Liver (tissue), 9 donors: ENCODE data around the gene CYP4V2. TPM values are rescaled to one million over a fixed set of nuclear protein-coding genes. Genes with fewer than 3 reads are reported as not detected.
A peak's percentile ranks its signal among the peaks of the same experiment; 100 is the strongest.

Experiments
- DNase-seq: peaks from one replicate; pipeline ENCODE4 v3.0.0-alpha.2; 2017; ENCODE audit warnings: low spot score
- H3K27ac ChIP-seq, 2 donors: one replicate each; pipeline ENCODE4 v1.7.0; 2013; ENCODE audit warnings: inconsistent platforms in 2 of 2, low read length in 2 of 2, control low read depth in 1 of 2, low read depth in 1 of 2, mild to moderate bottlenecking in 1 of 2
- H3K27me3 ChIP-seq, 4 donors: one replicate each; pipeline versions ENCODE4 v1.6.1 to v1.7.0; 2013; ENCODE audit warnings: low read length in 3 of 4, inconsistent platforms in 1 of 4, mild to moderate bottlenecking in 1 of 4, moderate library complexity in 1 of 4; ENCODE audit not compliant: control insufficient read depth in 4 of 4, insufficient read depth in 4 of 4
- H3K36me3 ChIP-seq, 4 donors: one replicate each; pipeline versions ENCODE4 v1.6.1 to v1.7.0; 2013; ENCODE audit warnings: low read length in 3 of 4, mild to moderate bottlenecking in 3 of 4, low read depth in 1 of 4, moderate library complexity in 1 of 4; ENCODE audit not compliant: control insufficient read depth in 4 of 4, insufficient read depth in 3 of 4
- H3K4me1 ChIP-seq, 4 donors: one replicate each; pipeline versions ENCODE4 v1.6.1 to v1.7.0; 2013; ENCODE audit warnings: low read length in 3 of 4, mild to moderate bottlenecking in 3 of 4, moderate library complexity in 1 of 4; ENCODE audit not compliant: control insufficient read depth in 4 of 4, insufficient read depth in 4 of 4
- H3K4me3 ChIP-seq, 3 donors: one replicate each; pipeline versions ENCODE4 v1.6.1 to v1.7.0; 2013; ENCODE audit warnings: low read length in 3 of 3, control low read depth in 1 of 3, low read depth in 1 of 3, mild to moderate bottlenecking in 1 of 3
- H3K9ac ChIP-seq, 2 donors: one replicate each; pipeline ENCODE4 v1.7.0; 2013; ENCODE audit warnings: low read length in 2 of 2, mild to moderate bottlenecking in 2 of 2, moderate library complexity in 2 of 2, control low read depth in 1 of 2, low read depth in 1 of 2
- H3K9me3 ChIP-seq, 4 donors: one replicate each; pipeline versions ENCODE4 v1.6.1 to v1.7.0; 2013; ENCODE audit warnings: low read length in 3 of 4; ENCODE audit not compliant: control insufficient read depth in 4 of 4
- ATF3 ChIP-seq: IDR thresholded peaks from 2 replicates; pipeline ENCODE4 v1.6.1; 2016; ENCODE audit warnings: antibody characterized with exemption
- EGR1 ChIP-seq, 2 donors: IDR thresholded peaks; 2 replicates each; pipeline ENCODE4 v1.6.1; 2016 to 2018; ENCODE audit warnings: antibody characterized with exemption in 2 of 2, low read depth in 2 of 2
- FOXA1 ChIP-seq: IDR thresholded peaks from 2 replicates; pipeline ENCODE4 v1.6.1; 2016; ENCODE audit warnings: antibody characterized with exemption
- FOXA2 ChIP-seq: IDR thresholded peaks from 2 replicates; pipeline ENCODE4 v1.6.1; 2016; ENCODE audit warnings: antibody characterized with exemption
- GABPA ChIP-seq, 2 donors: IDR thresholded peaks in 1 of 2; conservative IDR thresholded peaks in 1 of 2; 2 replicates each; pipeline ENCODE4 v1.6.1; 2016; ENCODE audit warnings: antibody characterized with exemption in 2 of 2, mild to moderate bottlenecking in 1 of 2, moderate library complexity in 1 of 2
- HNF4A ChIP-seq, 2 donors: conservative IDR thresholded peaks; 2 replicates each; pipeline ENCODE4 v1.6.1; 2016; ENCODE audit warnings: antibody characterized with exemption in 2 of 2, mild to moderate bottlenecking in 2 of 2
- HNF4G ChIP-seq: IDR thresholded peaks from 2 replicates; pipeline ENCODE4 v1.6.1; 2016; ENCODE audit warnings: antibody characterized with exemption
- JUND ChIP-seq, 2 donors: IDR thresholded peaks; 2 replicates each; pipeline ENCODE4 v1.6.1; 2016; ENCODE audit warnings: antibody characterized with exemption in 2 of 2
- RAD21 ChIP-seq, 2 donors: IDR thresholded peaks; 2 replicates each; pipeline ENCODE4 v1.6.1; 2016; ENCODE audit warnings: antibody characterized with exemption in 2 of 2, mild to moderate bottlenecking in 2 of 2
- REST ChIP-seq: IDR thresholded peaks from 2 replicates; pipeline ENCODE4 v1.6.1; 2016; ENCODE audit warnings: antibody characterized with exemption, mild to moderate bottlenecking
- RXRA ChIP-seq, 2 donors: IDR thresholded peaks; 2 replicates each; pipeline ENCODE4 v1.6.1; 2017 to 2018; ENCODE audit warnings: antibody characterized with exemption in 2 of 2, mild to moderate bottlenecking in 1 of 2
- SP1 ChIP-seq: IDR thresholded peaks from 2 replicates; pipeline ENCODE4 v1.6.1; 2018; ENCODE audit warnings: antibody characterized with exemption, mild to moderate bottlenecking
- TAF1 ChIP-seq: conservative IDR thresholded peaks from 2 replicates; pipeline ENCODE4 v1.6.1; 2016; ENCODE audit warnings: antibody characterized with exemption, mild to moderate bottlenecking
- ZBTB33 ChIP-seq: IDR thresholded peaks from 2 replicates; pipeline ENCODE4 v1.6.1; 2016; ENCODE audit warnings: antibody characterized with exemption
- WGBS: extraction: QIAGEN DNeasy Blood & Tissue Kit; methylation state at CpG from one replicate; pipeline ENCODE4 v1.1.7; 2013; 5-methylcytosine and 5-hydroxymethylcytosine counted together
- polyA plus RNA-seq, 2 donors: library from polyadenylated mRNA; stranded (reverse) in 1 of 2; unstranded in 1 of 2; fragments of 200-250 nt in 1 of 2; fragments of >200 nt in 1 of 2; fragmentation: Nextera tagmentation in 1 of 2; extraction: Ambion mirVana in 1 of 2; gene quantifications; one replicate each; pipeline versions ENCODE4 v1.2.1 to v1.2.3, GENCODE V29; 2013 to 2015
- total RNA-seq, 2 donors: library from RNA; depleted of rRNA; stranded (reverse); fragments of >200 nt; gene quantifications; one replicate each; pipeline ENCODE4 v1.2.3, GENCODE V29; 2014
- donor health status: healthy.
- donor health status: healthy.
- donor health status: healthy.
- donor health status: healthy.
- donor health status: healthy.

The CYP4V2 gene
- total and polyA plus RNA-seq, 4 donors: 27.9 to 119 (median 35.1) TPM

GRCh38 chr4:186193851-186194250, 2.5 kb downstream of the CYP4V2 start:
- WGBS: 95% methylated on average over 5 of the region's 5 CpGs
- Histone ChIP-seq H3K27me3 (no peaks in the 10 kb centered on the region), H3K36me3 (peaks cover 0 to 22% (median 6%) of the 10 kb centered on the region in 4 donors), H3K9ac (no peak overlapping the region), H3K4me3 (peak overlapping the region in 1 of 3 donors; percentile 33), H3K4me1 (peaks cover 7 to 46% (median 30%) of the 10 kb centered on the region in 4 donors), H3K9me3 (no peaks in the 10 kb centered on the region), H3K27ac (no peak overlapping the region)
- TF ChIP-seq REST (no peak), GABPA (IDR thresholded peaks at IDR 0.05 in 1 of 2, conservative IDR thresholded peaks at IDR 0.05 in 1 of 2) (no peak), TAF1 (no peak), FOXA2 (no peak), SP1 (no peak), HNF4A (conservative IDR thresholded peaks at IDR 0.05) (peak in 1 of 2 donors; percentile 7), RXRA (IDR thresholded peaks at IDR 0.05) (no peak)
- no peak for DNase-seq

GRCh38 chr4:186196063-186196462, 4.7 kb downstream of the CYP4V2 start:
- WGBS: 53% methylated on average over 6 of the region's 6 CpGs
- no peak for DNase-seq
- Histone ChIP-seq H3K36me3 (peaks cover 0 to 35% (median 8%) of the 10 kb centered on the region in 4 donors), H3K4me3 (no peak overlapping the region), H3K9me3 (no peaks in the 10 kb centered on the region), H3K27me3 (no peaks in the 10 kb centered on the region), H3K27ac (no peak overlapping the region), H3K4me1 (peaks cover 4 to 30% (median 17%) of the 10 kb centered on the region in 4 donors), H3K9ac (no peak overlapping the region)
- TF ChIP-seq HNF4A (conservative IDR thresholded peaks at IDR 0.05) (peak; percentile 74 to 78), FOXA2 (no peak), EGR1 (IDR thresholded peaks at IDR 0.05; ENCODE audit: low read depth in 2 of 2) (no peak), RAD21 (IDR thresholded peaks at IDR 0.05) (peak in 1 of 2 donors; percentile 6), TAF1 (no peak), FOXA1 (no peak), ATF3 (no peak), GABPA (IDR thresholded peaks at IDR 0.05 in 1 of 2, conservative IDR thresholded peaks at IDR 0.05 in 1 of 2) (no peak), RXRA (IDR thresholded peaks at IDR 0.05) (peak in 1 of 2 donors; percentile 13)

GRCh38 chr4:186200516-186200915, 9.1 kb downstream of the CYP4V2 start:
- no peak for DNase-seq
- Histone ChIP-seq H3K9me3 (no peaks in the 10 kb centered on the region), H3K36me3 (peaks cover 2 to 49% (median 27%) of the 10 kb centered on the region in 4 donors), H3K4me3 (no peak overlapping the region), H3K27ac (no peak overlapping the region), H3K4me1 (peaks cover under 1 to 12% (median 6%) of the 10 kb centered on the region in 4 donors), H3K27me3 (no peaks in the 10 kb centered on the region), H3K9ac (no peak overlapping the region)
- TF ChIP-seq REST: no peak
- no peak for TF ChIP-seq ZBTB33
- TF ChIP-seq HNF4G: no peak
- no peak for TF ChIP-seq JUND (IDR thresholded peaks at IDR 0.05)
- no peak for TF ChIP-seq ATF3
- 85% methylated on average over 6 of the region's 6 CpGs for WGBS
